Hepatocyte (in vitro differentiated cells): ENCODE results near the gene NPTN.

Experiments used
- CTCF ChIP-seq: fragments of 200-600 bp; sonication (generic); IDR thresholded peaks from 2 replicates; pipeline ENCODE4 v1.5.1; 2016; ENCODE audit warnings: antibody characterized with exemption, mild to moderate bottlenecking; ENCODE audit not compliant: poor library complexity
- EZH2phosphoT487 ChIP-seq: fragments of 200-600 bp; sonication (generic); IDR thresholded peaks from one replicate; pipeline ENCODE4 v1.6.1; 2018; ENCODE audit warnings: antibody characterized with exemption, mild to moderate bottlenecking, low read depth, moderate library complexity; ENCODE audit not compliant: unreplicated experiment, severe bottlenecking

- TF ChIP-seq CTCF = no peak
- TF ChIP-seq EZH2phosphoT487 = no peak
Observed at GRCh38 chr15:73630921-73631362, 2.2 kb downstream of the NPTN start.
